WTC11 (cell line): ENCODE results near the gene TUBB. TPM values are rescaled to one million over a fixed set of nuclear protein-coding genes. Genes with fewer than 3 reads are reported as not detected.

Source experiments
- ATF3 ChIP-seq: sonication (generic); formaldehyde crosslinking; conservative IDR thresholded peaks from 2 replicates; pipeline ENCODE4 v1.8.1; 2022; ENCODE audit warnings: mild to moderate bottlenecking, missing genetic modification reagents
- CREB1 ChIP-seq: sonication (generic); formaldehyde crosslinking; IDR thresholded peaks from 2 replicates; pipeline ENCODE4 v1.8.0; 2023; ENCODE audit warnings: mild to moderate bottlenecking, missing genetic modification reagents
- CTCF ChIP-seq: fragments of 200-600 bp; IDR thresholded peaks from 2 replicates; pipeline ENCODE4 v1.8.0; 2022; ENCODE audit warnings: antibody characterized with exemption
- E2F1 ChIP-seq: sonication (generic); formaldehyde crosslinking; IDR thresholded peaks from 2 replicates; pipeline ENCODE4 v1.8.0; 2022; ENCODE audit warnings: mild to moderate bottlenecking, missing genetic modification reagents
- E2F4 ChIP-seq: sonication (generic); formaldehyde crosslinking; IDR thresholded peaks from 2 replicates; pipeline ENCODE4 v1.8.1; 2022; ENCODE audit warnings: low read depth, mild to moderate bottlenecking, moderate library complexity, missing genetic modification reagents, borderline replicate concordance
- ERG ChIP-seq: fragments of 250-450 bp; sonication (Bioruptor Pico); IDR thresholded peaks from 2 replicates; pipeline ENCODE4 v1.8.0; 2021; ENCODE audit warnings: mild to moderate bottlenecking
- ESRRA ChIP-seq: sonication (generic); formaldehyde crosslinking; IDR thresholded peaks from 2 replicates; pipeline ENCODE4 v1.8.1; 2022; ENCODE audit warnings: mild to moderate bottlenecking, missing genetic modification reagents, borderline replicate concordance
- ETV6 ChIP-seq: sonication (generic); formaldehyde crosslinking; IDR thresholded peaks from 2 replicates; pipeline ENCODE4 v1.8.1; 2022; ENCODE audit warnings: mild to moderate bottlenecking, missing genetic modification reagents
- FOXJ3 ChIP-seq: sonication (generic); formaldehyde crosslinking; IDR thresholded peaks from 2 replicates; pipeline ENCODE4 v1.9.0; 2021; ENCODE audit warnings: missing genetic modification reagents, mild to moderate bottlenecking, borderline replicate concordance
- GRHL2 ChIP-seq: fragments of 250-450 bp; sonication (Bioruptor Pico); IDR thresholded peaks from 2 replicates; pipeline ENCODE4 v1.8.0; 2022; ENCODE audit warnings: mild to moderate bottlenecking, moderate library complexity; ENCODE audit not compliant: insufficient replicate concordance, severe bottlenecking
- HMGA2 ChIP-seq: fragments of 250-450 bp; sonication (Bioruptor Pico); IDR thresholded peaks from 2 replicates; pipeline ENCODE4 v1.4.0; 2021; ENCODE audit warnings: mild to moderate bottlenecking, moderate library complexity
- JUN ChIP-seq: sonication (generic); formaldehyde crosslinking; IDR thresholded peaks from 2 replicates; pipeline ENCODE4 v1.8.0; 2023; ENCODE audit warnings: mild to moderate bottlenecking, missing genetic modification reagents
- NFE2L1 ChIP-seq: sonication (generic); formaldehyde crosslinking; IDR thresholded peaks from 2 replicates; pipeline ENCODE4 v1.8.1; 2023; ENCODE audit warnings: missing genetic modification reagents
- NR1H2 ChIP-seq: sonication (generic); formaldehyde crosslinking; IDR thresholded peaks from 2 replicates; pipeline ENCODE4 v1.9.0; 2021; ENCODE audit warnings: mild to moderate bottlenecking, moderate library complexity, missing genetic modification reagents
- OVOL2 ChIP-seq: fragments of 250-450 bp; sonication (Bioruptor Pico); IDR thresholded peaks from 2 replicates; pipeline ENCODE4 v1.9.0; 2021; ENCODE audit warnings: mild to moderate bottlenecking, borderline replicate concordance
- PREB ChIP-seq: sonication (generic); formaldehyde crosslinking; IDR thresholded peaks from 2 replicates; pipeline ENCODE4 v1.8.1; 2022; ENCODE audit warnings: mild to moderate bottlenecking, missing genetic modification reagents, moderate library complexity, borderline replicate concordance
- PRRX2 ChIP-seq: fragments of 250-450 bp; sonication (Bioruptor Pico); IDR thresholded peaks from 2 replicates; pipeline ENCODE4 v1.8.0; 2021; ENCODE audit warnings: mild to moderate bottlenecking
- RORB ChIP-seq: fragments of 250-450 bp; sonication (Bioruptor Pico); IDR thresholded peaks from 2 replicates; pipeline ENCODE4 v1.9.0; 2021; ENCODE audit warnings: mild to moderate bottlenecking
- SMAD4 ChIP-seq: sonication (generic); formaldehyde crosslinking; IDR thresholded peaks from 2 replicates; pipeline ENCODE4 v1.8.0; 2022; ENCODE audit warnings: mild to moderate bottlenecking, missing genetic modification reagents
- SOX15 ChIP-seq: fragments of 250-450 bp; sonication (Bioruptor Pico); IDR thresholded peaks from 2 replicates; pipeline ENCODE4 v1.9.0; 2021; ENCODE audit warnings: mild to moderate bottlenecking
- SP1 ChIP-seq: sonication (generic); formaldehyde crosslinking; conservative IDR thresholded peaks from 2 replicates; pipeline ENCODE4 v1.8.1; 2022; ENCODE audit warnings: missing genetic modification reagents
- STAT6 ChIP-seq: sonication (generic); formaldehyde crosslinking; conservative IDR thresholded peaks from 2 replicates; pipeline ENCODE4 v1.8.1; 2023; ENCODE audit warnings: mild to moderate bottlenecking, low read depth, missing genetic modification reagents, moderate library complexity
- TCF7 ChIP-seq: sonication (generic); formaldehyde crosslinking; IDR thresholded peaks from 2 replicates; pipeline ENCODE4 v1.8.0; 2022; ENCODE audit warnings: mild to moderate bottlenecking, low read depth, missing genetic modification reagents, moderate library complexity
- TEAD1 ChIP-seq: sonication (generic); formaldehyde crosslinking; IDR thresholded peaks from 2 replicates; pipeline ENCODE4 v1.8.0; 2022; ENCODE audit warnings: mild to moderate bottlenecking, missing genetic modification reagents
- TEAD4 ChIP-seq: sonication (generic); formaldehyde crosslinking; IDR thresholded peaks from 2 replicates; pipeline ENCODE4 v1.8.0; 2022; ENCODE audit warnings: mild to moderate bottlenecking, missing genetic modification reagents
- USF2 ChIP-seq: sonication (generic); formaldehyde crosslinking; IDR thresholded peaks from 2 replicates; pipeline ENCODE4 v1.8.1; 2023; ENCODE audit warnings: mild to moderate bottlenecking, missing genetic modification reagents, moderate library complexity
- ZNF263 ChIP-seq: sonication (generic); formaldehyde crosslinking; IDR thresholded peaks from 2 replicates; pipeline ENCODE4 v1.8.1; 2022; ENCODE audit warnings: low read depth, mild to moderate bottlenecking, moderate library complexity, missing genetic modification reagents
- ZNF396 ChIP-seq: fragments of 250-450 bp; sonication (Bioruptor Pico); IDR thresholded peaks from 2 replicates; pipeline ENCODE4 v1.8.0; 2021; ENCODE audit warnings: mild to moderate bottlenecking, moderate library complexity, borderline replicate concordance
- ZNF671 ChIP-seq: fragments of 250-450 bp; sonication (Bioruptor Pico); IDR thresholded peaks from 2 replicates; pipeline ENCODE4 v1.8.0; 2021; ENCODE audit warnings: mild to moderate bottlenecking
- total RNA-seq: library from RNA; stranded (reverse); gene quantifications from 3 replicates; pipeline ENCODE4 v1.2.3, GENCODE V29; 2021

TUBB gene
- total RNA-seq, 1 experiment from 2014 or later: 1,503 TPM

GRCh38 chr6:30721198-30722024, 1.3 kb downstream of the TUBB start (continued):
- TF ChIP-seq STAT6 (CRISPR knock-in tag) (no peak), ERG (CRISPR knock-in tag) (peak; percentile 95), SOX15 (CRISPR knock-in tag) (no peak), NR1H2 (CRISPR knock-in tag) (no peak), FOXJ3 (CRISPR knock-in tag) (no peak), SMAD4 (CRISPR knock-in tag) (peak; percentile 39; the same call in 1 of the 2 replicates), ATF3 (CRISPR knock-in tag) (no peak), HMGA2 (CRISPR knock-in tag) (0 out of 2 replicates have a peak, but pooled peaks have one; percentile 44), USF2 (CRISPR knock-in tag) (peak; percentile 96), CTCF (peak; percentile 19; the same call in 1 of the 2 replicates), NFE2L1 (CRISPR knock-in tag) (no peak; the same call in 1 of the 2 replicates), E2F4 (CRISPR knock-in tag) (no peak), OVOL2 (CRISPR knock-in tag) (no peak), TCF7 (CRISPR knock-in tag) (no peak), RORB (CRISPR knock-in tag) (no peak), SP1 (CRISPR knock-in tag) (peak; percentile 88), TEAD1 (CRISPR knock-in tag) (peak; percentile 75), PREB (no peak), JUN (peak; percentile 79; the same call in 1 of the 2 replicates), ETV6 (CRISPR knock-in tag) (peak; percentile 17; the same call in 1 of the 2 replicates), ZNF671 (CRISPR knock-in tag) (peak; percentile 90), CREB1 (CRISPR knock-in tag) (no peak), E2F1 (CRISPR knock-in tag) (no peak), GRHL2 (CRISPR knock-in tag) (no peak), ZNF396 (no peak), PRRX2 (CRISPR knock-in tag) (peak; percentile 97), TEAD4 (no peak), ZNF263 (CRISPR knock-in tag) (peak; percentile 39; the same call in 1 of the 2 replicates), ESRRA (CRISPR knock-in tag) (peak; percentile 71; the same call in 1 of the 2 replicates)
